Glutamatergic neuron (in vitro differentiated cells): ENCODE measurements around the gene MAP3K20. TPM values are rescaled to one million over a fixed set of nuclear protein-coding genes. Genes with fewer than 3 reads are reported as not detected.
"Not testable (repeated sequence)": the region's sequence is repeated elsewhere in the genome, so short reads cannot be mapped to it uniquely, and the experiment has no call there.

Source experiments
- DNase-seq: peaks from one replicate; pipeline ENCODE4 v3.0.0; 2022
- H3K27ac Mint-ChIP-seq: one replicate; pipeline ENCODE4 v1.8.0; 2020; ENCODE audit warnings: mild to moderate bottlenecking, mixed read lengths, inconsistent platforms; ENCODE audit not compliant: unreplicated experiment
- H3K27me3 Mint-ChIP-seq: one replicate; pipeline ENCODE4 v1.8.0; 2020; ENCODE audit warnings: mild to moderate bottlenecking, moderate library complexity, mixed read lengths, inconsistent platforms; ENCODE audit not compliant: unreplicated experiment
- H3K36me3 Mint-ChIP-seq: one replicate; pipeline ENCODE4 v1.8.0; 2020; ENCODE audit warnings: mild to moderate bottlenecking, mixed read lengths, inconsistent platforms; ENCODE audit not compliant: unreplicated experiment
- H3K4me1 Mint-ChIP-seq: one replicate; pipeline ENCODE4 v1.8.0; 2020; ENCODE audit warnings: mild to moderate bottlenecking, low read depth, mixed read lengths, inconsistent platforms; ENCODE audit not compliant: unreplicated experiment
- H3K4me3 Mint-ChIP-seq: one replicate; pipeline ENCODE4 v1.8.0; 2020; ENCODE audit warnings: mild to moderate bottlenecking, mixed read lengths, inconsistent platforms; ENCODE audit not compliant: unreplicated experiment
- H3K9me3 Mint-ChIP-seq: one replicate; pipeline ENCODE4 v1.8.0; 2020; ENCODE audit warnings: mild to moderate bottlenecking, moderate library complexity, mixed read lengths, inconsistent platforms; ENCODE audit not compliant: unreplicated experiment
- total RNA-seq: library from RNA; stranded (reverse); fragmentation: NEBNext Ultra II Directional; extraction: Animal tissue kit (Norgen Biotek cat#: 25700); gene quantifications from one replicate; pipeline ENCODE4 v1.2.1, GENCODE V29; 2021; ENCODE audit not compliant: unreplicated experiment
- TF ChIP-seq, protein P1 (sequence below): fragments of 200-600 bp; sonication (generic); IDR thresholded peaks from one replicate; pipeline ENCODE4 v1.5.0; 2021; ENCODE audit not compliant: partially characterized antibody, unreplicated experiment

Gene MAP3K20
- total RNA-seq, 1 donor from 2014 or later: 0.76 TPM

DNA sequence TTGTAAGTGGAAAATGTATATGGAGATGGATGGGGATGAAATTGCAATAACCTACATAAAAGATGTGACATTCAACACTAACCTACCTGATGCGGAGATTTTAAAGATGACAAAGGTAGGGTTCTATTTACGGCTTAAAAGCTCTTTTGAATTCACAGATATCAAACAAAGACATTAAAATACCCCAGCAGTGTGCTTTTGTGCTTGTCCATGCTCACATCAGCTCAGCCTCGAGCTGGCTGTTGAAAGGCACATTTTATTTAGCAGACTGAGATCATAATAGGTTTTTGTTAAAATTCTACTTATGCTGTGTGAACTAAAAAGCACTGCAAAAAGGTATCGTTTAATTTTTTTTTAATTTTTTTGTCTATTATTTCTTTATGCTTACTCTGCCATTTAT is 183.1 kb downstream of the MAP3K20 start:
- no peak for DNase-seq
- peaks cover 2% of the 10 kb centered on the region for H3K9me3 Mint-ChIP-seq
- TF ChIP-seq, protein P1, sequence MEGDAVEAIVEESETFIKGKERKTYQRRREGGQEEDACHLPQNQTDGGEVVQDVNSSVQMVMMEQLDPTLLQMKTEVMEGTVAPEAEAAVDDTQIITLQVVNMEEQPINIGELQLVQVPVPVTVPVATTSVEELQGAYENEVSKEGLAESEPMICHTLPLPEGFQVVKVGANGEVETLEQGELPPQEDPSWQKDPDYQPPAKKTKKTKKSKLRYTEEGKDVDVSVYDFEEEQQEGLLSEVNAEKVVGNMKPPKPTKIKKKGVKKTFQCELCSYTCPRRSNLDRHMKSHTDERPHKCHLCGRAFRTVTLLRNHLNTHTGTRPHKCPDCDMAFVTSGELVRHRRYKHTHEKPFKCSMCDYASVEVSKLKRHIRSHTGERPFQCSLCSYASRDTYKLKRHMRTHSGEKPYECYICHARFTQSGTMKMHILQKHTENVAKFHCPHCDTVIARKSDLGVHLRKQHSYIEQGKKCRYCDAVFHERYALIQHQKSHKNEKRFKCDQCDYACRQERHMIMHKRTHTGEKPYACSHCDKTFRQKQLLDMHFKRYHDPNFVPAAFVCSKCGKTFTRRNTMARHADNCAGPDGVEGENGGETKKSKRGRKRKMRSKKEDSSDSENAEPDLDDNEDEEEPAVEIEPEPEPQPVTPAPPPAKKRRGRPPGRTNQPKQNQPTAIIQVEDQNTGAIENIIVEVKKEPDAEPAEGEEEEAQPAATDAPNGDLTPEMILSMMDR: no peak
- no peaks in the 10 kb centered on the region for H3K27me3 Mint-ChIP-seq
- no peaks in the 10 kb centered on the region for H3K36me3 Mint-ChIP-seq
- no peaks in the 10 kb centered on the region for H3K4me1 Mint-ChIP-seq
- no peak overlapping the region for H3K4me3 Mint-ChIP-seq
- H3K27ac Mint-ChIP-seq: no peak overlapping the region

DNA sequence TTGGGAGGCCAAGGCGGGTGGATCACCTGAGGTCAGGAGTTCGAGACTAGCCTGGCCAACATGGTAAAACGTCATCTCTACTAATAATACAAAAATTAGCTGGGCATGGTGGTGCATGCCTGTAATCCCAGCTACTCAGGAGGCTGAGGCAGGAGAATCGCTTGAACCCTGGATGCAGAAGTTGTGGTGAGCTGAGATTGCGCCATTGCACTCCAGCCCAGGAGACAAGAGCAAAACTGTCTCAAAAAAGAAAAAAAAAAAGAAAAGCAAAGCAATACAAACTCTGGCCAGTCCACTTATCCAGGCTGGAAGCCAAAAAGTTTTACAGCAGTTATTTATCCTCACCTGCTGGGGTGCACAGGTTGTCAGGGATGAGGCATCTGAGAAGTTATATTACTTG is 186.7 kb downstream of the MAP3K20 start:
- H3K4me3 Mint-ChIP-seq, H3K4me1 Mint-ChIP-seq, H3K9me3 Mint-ChIP-seq, DNase-seq, H3K36me3 Mint-ChIP-seq, H3K27me3 Mint-ChIP-seq, H3K27ac Mint-ChIP-seq: not testable (repeated sequence)

DNA sequence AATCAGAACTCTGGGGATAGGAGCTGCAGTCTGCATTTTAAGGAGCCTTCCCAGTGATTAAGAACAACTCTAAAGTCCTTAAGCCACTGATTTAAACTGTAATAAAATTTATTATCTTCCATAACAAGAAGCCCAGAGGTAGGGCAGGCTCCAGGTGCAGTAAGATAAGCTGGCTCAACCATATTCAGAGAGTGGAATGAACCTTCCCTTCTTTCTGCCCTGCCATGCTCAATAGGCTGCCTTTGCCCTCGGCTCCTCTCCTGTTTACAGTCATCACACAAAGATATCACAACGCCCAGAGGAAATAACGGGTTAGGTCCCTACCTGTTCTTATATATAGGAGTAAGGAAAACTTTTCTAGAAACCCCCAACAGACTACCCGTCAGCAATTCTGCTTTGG is 188.5 kb downstream of the MAP3K20 start:
- no peaks in the 10 kb centered on the region for H3K36me3 Mint-ChIP-seq
- peaks cover 1% of the 10 kb centered on the region for H3K27me3 Mint-ChIP-seq
- no peak overlapping the region for H3K4me3 Mint-ChIP-seq
- H3K9me3 Mint-ChIP-seq: no peaks in the 10 kb centered on the region
- no peak for DNase-seq
- H3K27ac Mint-ChIP-seq: no peak overlapping the region
- H3K4me1 Mint-ChIP-seq: peaks cover 3% of the 10 kb centered on the region
- TF ChIP-seq, protein P1: no peak

DNA sequence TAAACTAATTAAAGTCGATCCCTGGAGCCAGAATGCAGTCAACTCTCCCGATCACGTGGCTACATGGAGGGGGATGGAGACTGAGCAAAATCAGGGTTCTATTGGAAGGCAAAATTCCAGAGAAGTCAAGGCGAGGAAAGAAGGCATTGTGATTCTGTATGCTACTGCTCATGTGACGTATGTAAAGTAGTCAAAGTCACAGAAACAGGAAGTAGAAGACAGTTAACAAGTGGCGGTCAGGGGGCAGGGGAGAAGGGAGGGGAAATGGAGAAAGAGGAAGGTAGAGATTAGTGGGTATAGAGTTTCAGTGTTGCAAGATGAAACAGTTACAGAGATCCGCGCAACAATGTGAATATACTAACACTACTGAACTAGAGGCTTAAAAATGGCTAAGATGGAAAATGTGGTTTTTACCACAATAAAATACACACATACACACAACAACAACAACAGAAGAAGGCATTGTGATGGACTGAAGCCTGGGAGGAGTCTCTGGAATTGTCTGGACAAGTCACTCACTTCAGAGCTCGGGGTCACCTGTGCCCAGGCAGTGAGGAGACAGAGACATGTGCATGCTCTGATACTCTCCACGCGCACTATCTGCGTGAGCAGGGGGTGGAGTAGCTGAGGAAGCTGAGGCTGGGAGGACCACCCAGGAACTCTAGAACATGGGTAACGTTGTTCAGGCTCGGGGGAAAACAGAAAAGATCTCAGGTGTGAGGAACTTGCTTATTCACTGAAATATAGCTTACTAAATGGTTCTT is 189.1 kb downstream of the MAP3K20 start:
- no peak for DNase-seq
- no peak overlapping the region for H3K4me3 Mint-ChIP-seq

DNA sequence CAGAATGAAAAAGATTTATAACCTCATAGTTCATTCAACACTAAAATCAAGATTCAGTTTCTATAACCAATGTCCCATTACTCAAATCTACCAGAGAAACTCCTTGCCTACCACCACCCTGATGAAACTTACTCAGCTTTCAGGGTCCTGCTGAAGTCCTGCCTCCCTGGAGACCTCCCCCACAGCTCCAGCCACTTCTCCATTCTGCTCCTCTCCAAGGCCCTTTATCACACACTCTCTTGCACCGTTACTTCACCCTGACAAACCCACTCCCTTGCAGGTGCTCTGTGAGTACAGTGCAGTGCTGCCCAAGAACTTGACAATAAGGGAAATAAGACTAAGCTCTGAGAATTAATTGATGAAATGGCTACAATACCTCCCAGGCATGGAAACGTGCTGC is 195.5 kb downstream of the MAP3K20 start:
- H3K27ac Mint-ChIP-seq: no peak overlapping the region
- TF ChIP-seq, protein P1: no peak
- H3K27me3 Mint-ChIP-seq: peaks cover 2% of the 10 kb centered on the region
- H3K36me3 Mint-ChIP-seq: no peaks in the 10 kb centered on the region
- no peaks in the 10 kb centered on the region for H3K9me3 Mint-ChIP-seq
- no peak overlapping the region for H3K4me3 Mint-ChIP-seq
- H3K4me1 Mint-ChIP-seq: no peaks in the 10 kb centered on the region
- no peak for DNase-seq

More for the DNA sequence above, 189.1 kb downstream of the MAP3K20 start:
- no peak overlapping the region for H3K27ac Mint-ChIP-seq
- H3K4me1 Mint-ChIP-seq: peaks cover 3% of the 10 kb centered on the region
- H3K9me3 Mint-ChIP-seq: no peaks in the 10 kb centered on the region
- TF ChIP-seq, protein P1: no peak
- H3K27me3 Mint-ChIP-seq: peaks cover 1% of the 10 kb centered on the region
- H3K36me3 Mint-ChIP-seq: no peaks in the 10 kb centered on the region
